Activated naive CD4-positive, alpha-beta T cell treated with anti-CD3 and anti-CD28 coated beads, Interleukin-2, amount 50 U/mL, for 16 hours (primary cell): Measurements from ENCODE around the gene MYH15.

Experiments used
- DNase-seq: peaks from one replicate; pipeline ENCODE4 v3.0.0-alpha.2; 2020

Gene MYH15

GRCh38 chr3:108469126-108469525 lies 41.3 kb downstream of the MYH15 start:
- no peak for DNase-seq

GRCh38 chr3:108468577-108468976 lies 41.8 kb downstream of the MYH15 start:
- no peak for DNase-seq

- no peak for DNase-seq
These were observed 47.5 kb downstream of the MYH15 start for GRCh38 chr3:108462899-108463298.

- DNase-seq = no peak
These were observed 48.7 kb downstream of the MYH15 start for GRCh38 chr3:108461661-108462111.

- no peak for DNase-seq
These were observed 51.2 kb downstream of the MYH15 start for GRCh38 chr3:108459225-108459624.

- no peak for DNase-seq
These were observed 55.1 kb downstream of the MYH15 start for GRCh38 chr3:108455212-108455705.

GRCh38 chr3:108453565-108453964 lies 56.8 kb downstream of the MYH15 start:
- DNase-seq = no peak

GRCh38 chr3:108450444-108450843 lies 60.0 kb downstream of the MYH15 start:
- DNase-seq = no peak

- no peak for DNase-seq
These were observed 61.8 kb downstream of the MYH15 start for GRCh38 chr3:108448593-108448992.

- DNase-seq = no peak
These were observed 63.1 kb downstream of the MYH15 start for GRCh38 chr3:108447096-108447847.

- DNase-seq = no peak
These were observed 68.1 kb downstream of the MYH15 start for GRCh38 chr3:108442281-108442680.

- DNase-seq = no peak
These were observed 68.9 kb downstream of the MYH15 start for GRCh38 chr3:108441518-108441917.

- DNase-seq = no peak
These were observed 69.3 kb downstream of the MYH15 start for GRCh38 chr3:108441071-108441507.

GRCh38 chr3:108438542-108438941 lies 71.9 kb downstream of the MYH15 start:
- DNase-seq = no peak

- DNase-seq = no peak
These were observed 73.0 kb downstream of the MYH15 start for GRCh38 chr3:108437439-108437838.

- DNase-seq = no peak
These were observed 76.5 kb downstream of the MYH15 start for GRCh38 chr3:108433928-108434327.

GRCh38 chr3:108432431-108432830 lies 78.0 kb downstream of the MYH15 start:
- DNase-seq = no peak

GRCh38 chr3:108430540-108430939 lies 79.9 kb downstream of the MYH15 start:
- DNase-seq = no peak

GRCh38 chr3:108428586-108428985 lies 81.8 kb downstream of the MYH15 start:
- DNase-seq = no peak

- no peak for DNase-seq
These were observed 89.5 kb downstream of the MYH15 start for GRCh38 chr3:108420926-108421325.

GRCh38 chr3:108416111-108416869 lies 94.1 kb downstream of the MYH15 start:
- DNase-seq = no peak

GRCh38 chr3:108415661-108416060 lies 94.7 kb downstream of the MYH15 start:
- DNase-seq = no peak

GRCh38 chr3:108414007-108414406 lies 96.4 kb downstream of the MYH15 start:
- DNase-seq = no peak

GRCh38 chr3:108412121-108412750 lies 98.2 kb downstream of the MYH15 start:
- no peak for DNase-seq
